ENCODE results near the gene IFNA1. TPM values are rescaled to one million over a fixed set of nuclear protein-coding genes. Genes with fewer than 3 reads are reported as not detected.

The IFNA1 gene
- total and polyA plus RNA-seq, 2 experiments from 2014 or later = not detected

- TF ChIP-seq, protein P1, sequence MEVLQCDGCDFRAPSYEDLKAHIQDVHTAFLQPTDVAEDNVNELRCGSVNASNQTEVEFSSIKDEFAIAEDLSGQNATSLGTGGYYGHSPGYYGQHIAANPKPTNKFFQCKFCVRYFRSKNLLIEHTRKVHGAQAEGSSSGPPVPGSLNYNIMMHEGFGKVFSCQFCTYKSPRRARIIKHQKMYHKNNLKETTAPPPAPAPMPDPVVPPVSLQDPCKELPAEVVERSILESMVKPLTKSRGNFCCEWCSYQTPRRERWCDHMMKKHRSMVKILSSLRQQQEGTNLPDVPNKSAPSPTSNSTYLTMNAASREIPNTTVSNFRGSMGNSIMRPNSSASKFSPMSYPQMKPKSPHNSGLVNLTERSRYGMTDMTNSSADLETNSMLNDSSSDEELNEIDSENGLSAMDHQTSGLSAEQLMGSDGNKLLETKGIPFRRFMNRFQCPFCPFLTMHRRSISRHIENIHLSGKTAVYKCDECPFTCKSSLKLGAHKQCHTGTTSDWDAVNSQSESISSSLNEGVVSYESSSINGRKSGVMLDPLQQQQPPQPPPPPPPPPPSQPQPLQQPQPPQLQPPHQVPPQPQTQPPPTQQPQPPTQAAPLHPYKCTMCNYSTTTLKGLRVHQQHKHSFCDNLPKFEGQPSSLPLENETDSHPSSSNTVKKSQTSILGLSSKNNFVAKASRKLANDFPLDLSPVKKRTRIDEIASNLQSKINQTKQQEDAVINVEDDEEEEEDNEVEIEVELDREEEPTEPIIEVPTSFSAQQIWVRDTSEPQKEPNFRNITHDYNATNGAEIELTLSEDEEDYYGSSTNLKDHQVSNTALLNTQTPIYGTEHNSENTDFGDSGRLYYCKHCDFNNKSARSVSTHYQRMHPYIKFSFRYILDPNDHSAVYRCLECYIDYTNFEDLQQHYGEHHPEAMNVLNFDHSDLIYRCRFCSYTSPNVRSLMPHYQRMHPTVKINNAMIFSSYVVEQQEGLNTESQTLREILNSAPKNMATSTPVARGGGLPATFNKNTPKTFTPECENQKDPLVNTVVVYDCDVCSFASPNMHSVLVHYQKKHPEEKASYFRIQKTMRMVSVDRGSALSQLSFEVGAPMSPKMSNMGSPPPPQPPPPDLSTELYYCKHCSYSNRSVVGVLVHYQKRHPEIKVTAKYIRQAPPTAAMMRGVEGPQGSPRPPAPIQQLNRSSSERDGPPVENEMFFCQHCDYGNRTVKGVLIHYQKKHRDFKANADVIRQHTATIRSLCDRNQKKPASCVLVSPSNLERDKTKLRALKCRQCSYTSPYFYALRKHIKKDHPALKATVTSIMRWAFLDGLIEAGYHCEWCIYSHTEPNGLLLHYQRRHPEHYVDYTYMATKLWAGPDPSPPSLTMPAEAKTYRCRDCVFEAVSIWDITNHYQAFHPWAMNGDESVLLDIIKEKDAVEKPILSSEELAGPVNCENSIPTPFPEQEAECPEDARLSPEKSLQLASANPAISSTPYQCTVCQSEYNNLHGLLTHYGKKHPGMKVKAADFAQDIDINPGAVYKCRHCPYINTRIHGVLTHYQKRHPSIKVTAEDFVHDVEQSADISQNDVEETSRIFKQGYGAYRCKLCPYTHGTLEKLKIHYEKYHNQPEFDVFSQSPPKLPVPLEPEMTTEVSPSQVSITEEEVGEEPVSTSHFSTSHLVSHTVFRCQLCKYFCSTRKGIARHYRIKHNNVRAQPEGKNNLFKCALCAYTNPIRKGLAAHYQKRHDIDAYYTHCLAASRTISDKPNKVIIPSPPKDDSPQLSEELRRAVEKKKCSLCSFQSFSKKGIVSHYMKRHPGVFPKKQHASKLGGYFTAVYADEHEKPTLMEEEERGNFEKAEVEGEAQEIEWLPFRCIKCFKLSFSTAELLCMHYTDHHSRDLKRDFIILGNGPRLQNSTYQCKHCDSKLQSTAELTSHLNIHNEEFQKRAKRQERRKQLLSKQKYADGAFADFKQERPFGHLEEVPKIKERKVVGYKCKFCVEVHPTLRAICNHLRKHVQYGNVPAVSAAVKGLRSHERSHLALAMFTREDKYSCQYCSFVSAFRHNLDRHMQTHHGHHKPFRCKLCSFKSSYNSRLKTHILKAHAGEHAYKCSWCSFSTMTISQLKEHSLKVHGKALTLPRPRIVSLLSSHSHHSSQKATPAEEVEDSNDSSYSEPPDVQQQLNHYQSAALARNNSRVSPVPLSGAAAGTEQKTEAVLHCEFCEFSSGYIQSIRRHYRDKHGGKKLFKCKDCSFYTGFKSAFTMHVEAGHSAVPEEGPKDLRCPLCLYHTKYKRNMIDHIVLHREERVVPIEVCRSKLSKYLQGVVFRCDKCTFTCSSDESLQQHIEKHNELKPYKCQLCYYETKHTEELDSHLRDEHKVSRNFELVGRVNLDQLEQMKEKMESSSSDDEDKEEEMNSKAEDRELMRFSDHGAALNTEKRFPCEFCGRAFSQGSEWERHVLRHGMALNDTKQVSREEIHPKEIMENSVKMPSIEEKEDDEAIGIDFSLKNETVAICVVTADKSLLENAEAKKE (CRISPR knock-in tag; IDR thresholded peaks at IDR 0.05) = no peak
Observed at GRCh38 chr9:21429191-21429590, 11.0 kb upstream of the IFNA1 start (continued).

DNA sequence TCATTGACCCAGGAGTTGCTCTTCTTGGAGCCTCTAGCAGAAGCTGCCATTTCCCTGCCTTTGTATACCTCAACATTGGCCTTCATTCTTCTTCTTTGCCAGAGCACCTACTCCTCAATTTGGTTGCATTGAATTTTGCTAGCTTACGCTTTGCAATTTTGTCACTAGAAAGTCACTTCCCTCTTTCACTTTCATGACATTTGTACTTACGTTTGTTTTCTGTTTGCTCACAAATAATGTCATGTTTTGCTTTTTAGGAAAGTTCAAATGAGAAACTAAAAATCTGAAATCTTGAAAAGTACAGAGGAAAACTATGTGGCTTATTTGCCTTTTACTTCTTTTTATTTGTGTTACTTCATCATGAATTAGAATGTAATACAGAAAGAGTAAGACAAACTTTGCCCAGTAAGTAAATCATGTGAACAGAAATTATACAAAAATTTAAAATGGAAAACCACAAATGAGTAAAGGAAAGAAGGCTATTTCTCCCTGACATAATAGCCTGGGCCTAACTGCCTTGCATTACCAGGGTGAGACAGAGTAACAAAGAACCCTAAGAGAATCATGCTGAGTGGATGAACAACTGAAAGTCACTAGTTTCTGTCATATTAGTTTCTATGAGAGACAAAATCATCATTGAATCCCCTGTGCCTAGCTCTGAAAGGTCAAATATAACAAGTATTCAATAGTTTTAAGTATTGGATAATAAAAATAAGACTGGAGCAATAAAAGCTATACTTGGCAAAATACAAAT, 7.4 kb upstream of the IFNA1 start:
- H3K79me2 ChIP-seq (replicated peaks; ENCODE audit: insufficient read depth) = no peaks in the 10 kb centered on the region
- Mint-ChIP-seq H3K36me3 (ENCODE audit: low read depth) (no peaks in the 10 kb centered on the region), H3K27ac (no peak overlapping the region), H3K9me3 (no peaks in the 10 kb centered on the region), H3K27me3 (ENCODE audit: insufficient read depth, low read depth, poor library complexity) (peaks cover 2% of the 10 kb centered on the region), H3K4me1 (peaks cover 28% of the 10 kb centered on the region), H3K4me3 (no peak overlapping the region)
- H3K9me2 ChIP-seq (ENCODE audit: insufficient read depth) = no peaks in the 10 kb centered on the region
- peaks cover 20% of the 10 kb centered on the region for H3K4me1 ChIP-seq (ENCODE audit: insufficient read depth)
- H3K27ac ChIP-seq (ENCODE audit: low read depth) = no peak overlapping the region
- ATAC-seq (no peak), DNase-seq (ENCODE audit: low spot score) (no peak)
- H3K36me3 ChIP-seq (ENCODE audit: insufficient read depth) = no peaks in the 10 kb centered on the region
- no peak overlapping the region for H2AFZ ChIP-seq
- no peaks in the 10 kb centered on the region for H3F3A ChIP-seq (replicated peaks; ENCODE audit: low read depth)
- no peak overlapping the region for H3K4me3 ChIP-seq
- H3K4me2 ChIP-seq = no peak overlapping the region
- no peaks in the 10 kb centered on the region for H3K27me3 ChIP-seq (ENCODE audit: insufficient read depth)
- no peak for TF ChIP-seq ZNF331 (CRISPR knock-in tag; IDR thresholded peaks at IDR 0.05; ENCODE audit: low read depth)
- TF ChIP-seq, protein P1 (CRISPR knock-in tag; IDR thresholded peaks at IDR 0.05) = no peak
- TF ChIP-seq ZNF114 (CRISPR knock-in tag; IDR thresholded peaks at IDR 0.05) = no peak
- TF ChIP-seq STAT1 (IDR thresholded peaks at IDR 0.05; ENCODE audit: unreplicated experiment) = no peak
- no peak for TF ChIP-seq CREB1 (CRISPR knock-in tag; IDR thresholded peaks at IDR 0.05; ENCODE audit: low read depth)
- no peak for TF ChIP-seq ETS1 (IDR thresholded peaks at IDR 0.05)
- no peak for TF ChIP-seq EZH2 (IDR thresholded peaks at IDR 0.05; ENCODE audit: low read depth, unreplicated experiment)
- no peaks in the 10 kb centered on the region for H4K20me1 ChIP-seq (replicated peaks; ENCODE audit: insufficient read depth)

All from GM23338 (cell line).